Activated CD8-positive, alpha-beta memory T cell treated with anti-CD3 and anti-CD28 coated beads, Interleukin-2, amount 50 U/mL, for 1 hour (primary cell): Measurements from ENCODE around the gene GTF2A1.
A peak's percentile ranks its signal among the peaks of the same experiment; 100 is the strongest.
"Not testable (repeated sequence)": the region's sequence is repeated elsewhere in the genome, so short reads cannot be mapped to it uniquely, and the experiment has no call there.

Experiments used
- DNase-seq: peaks from one replicate; pipeline ENCODE4 v3.0.0-alpha.2; 2020; ENCODE audit errors: extremely low read depth

The GTF2A1 gene

DNA sequence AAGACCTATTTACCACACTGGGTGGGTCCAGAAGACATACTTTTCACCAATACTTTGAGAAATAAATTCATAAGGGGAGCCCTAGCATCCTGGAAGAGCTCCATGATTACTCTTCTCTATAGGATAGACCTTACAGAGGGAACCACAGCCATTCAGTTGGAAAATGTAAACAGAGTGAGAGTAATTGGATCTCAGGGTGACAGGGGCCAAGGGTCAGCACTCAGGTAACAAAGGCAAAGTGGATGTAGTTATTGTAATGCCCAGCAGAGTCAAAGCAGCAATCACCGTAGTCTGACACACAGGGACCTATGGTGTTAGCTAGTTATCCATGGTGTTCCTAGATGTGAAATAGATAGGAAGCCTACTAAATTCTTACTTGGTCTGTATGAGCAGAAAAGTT lies 10.8 kb upstream of the GTF2A1 start:
- no peak for DNase-seq

DNA sequence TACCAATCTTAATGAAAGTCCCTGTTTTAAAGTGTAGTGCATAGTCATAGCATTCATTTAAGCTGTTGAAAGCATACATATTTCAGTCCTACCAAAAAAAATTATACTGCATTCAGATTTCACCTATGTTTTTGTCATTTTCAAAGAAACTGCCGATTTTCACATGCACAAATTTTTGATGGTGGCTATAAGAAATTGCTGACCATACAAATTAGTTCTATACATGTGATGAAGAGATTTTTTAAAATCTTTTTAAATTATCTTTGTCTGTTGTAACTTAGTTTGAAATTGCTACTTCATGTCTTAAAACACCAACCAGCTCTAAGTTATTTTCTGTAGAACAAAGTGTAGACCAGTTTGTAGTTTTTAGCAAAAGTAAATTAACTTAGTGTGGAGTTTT lies 3.5 kb upstream of the GTF2A1 start:
- no peak for DNase-seq

DNA sequence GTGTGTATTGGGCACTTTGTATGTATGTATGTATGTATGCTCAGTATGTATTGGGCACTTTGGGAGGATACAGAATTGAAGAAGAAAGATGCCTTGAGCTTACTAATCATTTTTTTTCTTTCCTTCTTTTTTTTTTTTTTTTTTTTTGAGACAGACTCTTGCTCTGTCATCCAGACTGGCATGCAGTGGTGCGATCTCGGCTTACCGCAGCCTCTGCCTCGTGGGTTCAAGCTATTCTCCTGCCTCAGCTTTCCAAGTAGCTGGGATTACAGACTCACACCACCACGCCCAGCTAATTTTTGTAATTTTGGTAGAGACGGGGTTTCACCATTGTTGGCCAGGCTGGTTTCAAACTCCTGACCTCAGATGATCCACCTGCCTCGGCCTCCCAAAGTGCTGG lies 3.0 kb upstream of the GTF2A1 start:
- DNase-seq: not testable (repeated sequence)

GRCh38 chr14:81222691-81223090 lies 1.9 kb upstream of the GTF2A1 start:
- no peak for DNase-seq

GRCh38 chr14:81222126-81222525 lies 1.4 kb upstream of the GTF2A1 start:
- no peak for DNase-seq

DNA sequence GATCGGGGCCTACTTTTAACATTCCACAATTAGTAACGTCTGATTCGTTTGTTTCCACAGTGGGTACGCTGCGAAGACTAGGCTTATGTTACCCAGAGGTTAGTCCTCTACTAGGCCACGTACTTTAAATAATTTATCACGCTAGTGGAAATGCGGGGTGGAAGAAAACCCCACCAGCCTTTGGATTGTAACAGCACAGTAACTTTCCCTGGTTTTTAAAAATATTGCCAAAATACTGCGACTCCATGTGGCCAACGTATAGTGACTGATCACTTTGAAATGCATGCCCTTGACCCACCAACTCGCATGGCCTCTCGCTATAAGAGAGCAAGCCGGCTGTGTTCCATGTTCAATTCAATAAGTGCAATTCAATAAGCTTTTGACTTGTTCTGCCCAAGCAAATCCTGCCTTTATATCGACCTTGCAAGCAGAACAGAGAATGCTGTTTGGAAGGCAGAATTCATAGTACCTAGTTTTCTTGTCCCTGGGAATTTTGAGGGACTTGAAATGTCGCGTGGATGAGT lies 882 bp upstream of the GTF2A1 start:
- no peak for DNase-seq

GRCh38 chr14:81220580-81220829 lies 254 bp downstream of the GTF2A1 start:
- no peak for DNase-seq

DNA sequence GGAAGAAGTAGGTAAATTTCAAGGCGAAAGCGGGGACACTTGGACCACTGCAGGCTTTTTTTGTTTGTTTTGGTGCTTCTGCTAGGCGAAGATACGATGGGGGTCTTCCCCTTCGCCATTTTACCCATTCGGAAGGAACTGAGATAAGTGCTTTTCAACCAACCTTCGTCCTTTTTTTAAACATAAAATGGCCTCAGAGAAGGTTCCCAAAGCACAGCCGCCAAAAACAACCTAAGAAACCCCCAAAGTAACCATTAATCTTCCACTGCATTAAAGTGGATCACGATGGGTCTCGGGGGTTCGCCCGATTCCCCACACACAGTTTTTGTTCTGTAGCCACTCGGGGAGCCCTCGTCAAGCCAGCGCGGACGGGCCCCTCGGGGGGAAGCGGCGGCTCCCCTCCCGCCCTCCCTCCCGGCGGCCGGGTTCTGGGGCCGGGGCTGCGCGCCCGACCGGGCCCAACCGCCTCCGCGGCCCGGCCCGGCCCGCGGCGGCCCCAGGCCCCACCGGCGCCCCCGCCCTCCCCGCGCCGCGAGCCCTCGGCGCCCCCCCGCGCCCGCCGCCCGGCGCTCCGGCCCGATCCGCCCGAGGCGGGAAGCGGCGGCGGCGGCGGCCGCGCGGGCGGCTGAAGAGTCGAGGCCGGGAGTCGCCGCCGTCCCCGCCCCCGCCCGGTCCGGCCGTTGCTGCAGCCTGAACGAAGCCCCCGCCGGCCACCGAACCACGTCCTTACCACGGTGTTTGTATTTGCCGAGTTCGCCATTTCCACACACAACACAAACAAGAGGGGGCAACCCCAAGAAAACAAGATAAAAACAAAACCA lies 790 bp downstream of the GTF2A1 start:
- no peak for DNase-seq

GRCh38 chr14:81219210-81219758 lies 1.5 kb downstream of the GTF2A1 start:
- peak; percentile 91 for DNase-seq

- no peak for DNase-seq
Measured at GRCh38 chr14:81211844-81212243, 8.9 kb downstream of the GTF2A1 start.

GRCh38 chr14:81209167-81209836 lies 11.5 kb downstream of the GTF2A1 start:
- no peak for DNase-seq

GRCh38 chr14:81208489-81208888 lies 12.3 kb downstream of the GTF2A1 start:
- no peak for DNase-seq

DNA sequence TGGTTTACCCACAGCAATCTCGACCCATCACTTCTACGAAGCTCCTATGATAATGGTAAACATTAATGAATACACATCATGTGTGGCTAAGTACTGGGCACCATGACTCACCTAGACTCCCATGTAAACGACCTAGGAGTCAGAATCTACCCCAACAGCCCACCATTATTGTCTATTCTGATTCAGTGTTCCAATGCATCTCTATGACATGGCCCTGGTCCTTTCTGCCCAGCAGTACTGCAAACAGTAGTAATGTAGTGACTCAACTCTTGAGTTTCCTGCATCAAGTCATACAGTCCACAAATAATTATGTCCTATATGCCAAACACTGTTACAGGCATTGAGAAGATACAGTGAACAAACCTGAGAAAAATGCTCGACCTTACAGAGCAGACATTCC lies 14.6 kb downstream of the GTF2A1 start:
- DNase-seq: no peak

GRCh38 chr14:81205639-81206038 lies 15.1 kb downstream of the GTF2A1 start:
- no peak for DNase-seq

DNA sequence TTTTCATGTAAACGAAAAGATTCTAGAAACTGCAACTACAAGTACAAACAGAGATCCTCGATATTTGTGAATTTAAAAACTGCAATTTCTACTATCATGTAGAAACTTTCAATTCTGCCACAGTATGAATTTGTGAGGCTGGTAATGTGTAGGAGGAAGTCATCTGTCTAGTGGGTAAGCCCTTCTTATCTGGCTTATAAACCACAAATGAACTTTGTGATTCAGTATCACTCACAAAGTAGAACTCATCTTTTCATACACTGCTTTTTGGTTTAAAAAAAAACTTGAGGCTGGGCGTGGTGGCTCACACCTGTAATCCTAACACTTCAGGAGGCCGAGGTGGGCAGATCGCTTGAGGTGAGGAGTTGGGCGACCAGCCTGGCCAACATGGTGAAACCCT lies 20.7 kb downstream of the GTF2A1 start:
- no peak for DNase-seq

- DNase-seq: no peak
Measured at GRCh38 chr14:81199084-81199483, 21.7 kb downstream of the GTF2A1 start.

GRCh38 chr14:81198651-81199050 lies 22.1 kb downstream of the GTF2A1 start:
- no peak for DNase-seq

- DNase-seq: no peak
Measured at GRCh38 chr14:81193924-81194633, 26.7 kb downstream of the GTF2A1 start.

DNA sequence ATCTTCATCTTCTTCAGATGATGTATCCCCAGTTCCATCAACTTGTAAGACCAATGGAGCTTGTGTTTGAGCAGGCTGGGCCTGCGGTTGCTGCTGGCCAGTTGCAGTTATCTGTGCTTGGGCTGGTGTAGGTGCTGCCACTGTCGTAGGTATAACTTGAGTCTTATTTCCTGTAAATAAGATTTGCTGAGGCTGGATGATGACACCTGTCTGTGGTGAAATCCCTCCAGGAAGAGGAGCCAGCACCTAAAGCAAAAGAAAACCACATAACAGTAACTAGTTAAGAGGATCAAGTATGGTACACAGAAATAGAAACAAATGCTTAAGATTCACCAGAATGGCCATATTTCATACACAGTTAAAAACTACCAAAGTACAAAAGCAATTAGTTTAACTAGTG lies 28.2 kb downstream of the GTF2A1 start:
- DNase-seq: no peak

GRCh38 chr14:81187832-81188522 lies 32.8 kb downstream of the GTF2A1 start:
- no peak for DNase-seq

GRCh38 chr14:81179631-81180030 lies 41.1 kb downstream of the GTF2A1 start:
- DNase-seq: no peak

DNA sequence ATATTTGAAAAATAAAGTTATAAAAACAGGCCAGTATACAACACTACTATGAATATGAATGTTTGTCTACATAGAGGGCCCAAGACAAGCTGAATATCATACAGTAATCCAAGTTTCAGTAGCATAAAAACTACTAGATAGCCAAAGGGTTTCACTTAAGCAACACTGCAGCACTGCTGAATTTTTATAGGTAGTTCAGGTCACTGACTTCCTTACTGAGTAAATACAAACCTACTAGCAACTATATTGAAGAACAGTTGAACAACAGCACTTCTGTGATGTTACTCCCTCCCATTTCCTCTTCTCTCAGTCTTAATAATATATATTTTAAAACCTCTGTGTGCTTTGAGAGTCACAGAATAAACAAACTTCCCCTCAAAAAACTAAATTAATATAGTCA lies 42.7 kb downstream of the GTF2A1 start:
- DNase-seq: no peak
